ENCODE data around the gene STK16. TPM values are rescaled to one million over a fixed set of nuclear protein-coding genes. Genes with fewer than 3 reads are reported as not detected.
"Not testable (repeated sequence)": the region's sequence is repeated elsewhere in the genome, so short reads cannot be mapped to it uniquely, and the experiment has no call there.

Gene STK16
- total RNA-seq, 4 donors from 2014 or later, result 10.9 to 22.9 (median 16.1) TPM

DNA sequence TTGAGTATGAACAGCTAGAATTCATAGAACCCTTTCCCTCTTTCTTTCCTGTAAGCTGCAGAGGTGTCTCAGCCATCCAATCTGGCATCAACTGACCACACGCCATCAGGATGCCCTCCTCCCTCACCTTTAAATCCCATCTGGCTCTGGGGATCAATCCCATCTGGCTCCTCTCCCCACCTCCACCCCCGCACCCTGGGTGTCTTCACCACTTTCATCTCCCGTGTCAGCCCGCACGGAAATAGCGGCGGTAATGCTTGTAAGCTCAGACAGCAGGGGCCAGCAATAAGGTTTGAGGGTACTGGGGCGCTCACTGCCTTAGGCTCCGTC is 7.3 kb downstream of the STK16 start:
- no peak for DNase-seq (ENCODE audit: low spot score in 2 of 2)
- 9% methylated on average over 9 of the region's 9 CpGs for WGBS
- Histone ChIP-seq H3K36me3 (peaks cover 19% of the 10 kb centered on the region), H3K9me3 (no peaks in the 10 kb centered on the region), H3K27ac (peak overlapping the region; percentile 83), H3K27me3 (no peaks in the 10 kb centered on the region), H3K4me1 (peaks cover 74% of the 10 kb centered on the region), H3K4me3 (peak overlapping the region; percentile 66)
- TF ChIP-seq EP300 (IDR thresholded peaks at IDR 0.05) (no peak), POLR2AphosphoS5 (IDR thresholded peaks at IDR 0.05) (no peak), POLR2A (IDR thresholded peaks at IDR 0.05) (no peak)
- TF ChIP-seq, protein P1, sequence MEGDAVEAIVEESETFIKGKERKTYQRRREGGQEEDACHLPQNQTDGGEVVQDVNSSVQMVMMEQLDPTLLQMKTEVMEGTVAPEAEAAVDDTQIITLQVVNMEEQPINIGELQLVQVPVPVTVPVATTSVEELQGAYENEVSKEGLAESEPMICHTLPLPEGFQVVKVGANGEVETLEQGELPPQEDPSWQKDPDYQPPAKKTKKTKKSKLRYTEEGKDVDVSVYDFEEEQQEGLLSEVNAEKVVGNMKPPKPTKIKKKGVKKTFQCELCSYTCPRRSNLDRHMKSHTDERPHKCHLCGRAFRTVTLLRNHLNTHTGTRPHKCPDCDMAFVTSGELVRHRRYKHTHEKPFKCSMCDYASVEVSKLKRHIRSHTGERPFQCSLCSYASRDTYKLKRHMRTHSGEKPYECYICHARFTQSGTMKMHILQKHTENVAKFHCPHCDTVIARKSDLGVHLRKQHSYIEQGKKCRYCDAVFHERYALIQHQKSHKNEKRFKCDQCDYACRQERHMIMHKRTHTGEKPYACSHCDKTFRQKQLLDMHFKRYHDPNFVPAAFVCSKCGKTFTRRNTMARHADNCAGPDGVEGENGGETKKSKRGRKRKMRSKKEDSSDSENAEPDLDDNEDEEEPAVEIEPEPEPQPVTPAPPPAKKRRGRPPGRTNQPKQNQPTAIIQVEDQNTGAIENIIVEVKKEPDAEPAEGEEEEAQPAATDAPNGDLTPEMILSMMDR (IDR thresholded peaks at IDR 0.05), result no peak

GRCh38 chr2:219252900-219253752 is 7.8 kb downstream of the STK16 start, which contains the start of gene TUBA4B:
Gene TUBA4B (plus strand): TSS chr2:219253243. CDS start chr2:219253408, 165 bp downstream.
- Histone ChIP-seq H3K4me1 (peaks cover 68% of the 10 kb centered on the region), H3K27ac (peak within 1 kb of the TSS; percentile 83), H3K4me3 (peak within 1 kb of the TSS; percentile 66), H3K9me3 (no peaks in the 10 kb centered on the region), H3K36me3 (peaks cover 13% of the 10 kb centered on the region), H3K27me3 (no peaks in the 10 kb centered on the region)
- DNase-seq (ENCODE audit: low spot score in 2 of 2), result no peak
- TF ChIP-seq POLR2AphosphoS5 (IDR thresholded peaks at IDR 0.05) (no peak), POLR2A (IDR thresholded peaks at IDR 0.05) (no peak), EP300 (IDR thresholded peaks at IDR 0.05) (no peak)
- TF ChIP-seq, protein P1 (IDR thresholded peaks at IDR 0.05), result no peak
- 0% methylated on average over 21 of the region's 49 CpGs for WGBS

GRCh38 chr2:219253753-219254589 is 8.7 kb downstream of the STK16 start, which contains the start of gene TUBA4A:
Gene TUBA4A (minus strand): TSS chr2:219253918. CDS start chr2:219253858, 60 bp downstream.
- under 1% methylated on average over 41 of the region's 76 CpGs for WGBS
- peak; percentile 87 to 91 for DNase-seq (ENCODE audit: low spot score in 2 of 2)
- Histone ChIP-seq H3K36me3 (peaks cover 10% of the 10 kb centered on the region), H3K9me3 (no peaks in the 10 kb centered on the region), H3K4me3 (peak within 1 kb of the TSS; percentile 66), H3K27ac (peak within 1 kb of the TSS; percentile 83), H3K4me1 (peaks cover 60% of the 10 kb centered on the region), H3K27me3 (no peaks in the 10 kb centered on the region)
- TF ChIP-seq POLR2A (IDR thresholded peaks at IDR 0.05), result peak; percentile 73 to 84
- TF ChIP-seq EP300 (IDR thresholded peaks at IDR 0.05), result no peak
- TF ChIP-seq POLR2AphosphoS5 (IDR thresholded peaks at IDR 0.05), result peak in 2 of 3 donors; percentile 0 to 90
- TF ChIP-seq, protein P1 (IDR thresholded peaks at IDR 0.05), result no peak

- Histone ChIP-seq H3K27me3 (no peaks in the 10 kb centered on the region), H3K27ac (peak overlapping the region; percentile 83), H3K4me3 (peak overlapping the region; percentile 66), H3K4me1 (peaks cover 53% of the 10 kb centered on the region), H3K9me3 (no peaks in the 10 kb centered on the region), H3K36me3 (peaks cover 10% of the 10 kb centered on the region)
- no peak for DNase-seq (ENCODE audit: low spot score in 2 of 2)
- 20% methylated on average over 12 of the region's 12 CpGs for WGBS
- TF ChIP-seq, protein P1 (IDR thresholded peaks at IDR 0.05), result no peak
- TF ChIP-seq EP300 (IDR thresholded peaks at IDR 0.05) (no peak), POLR2A (IDR thresholded peaks at IDR 0.05) (no peak), POLR2AphosphoS5 (IDR thresholded peaks at IDR 0.05) (no peak)
Measured at GRCh38 chr2:219254590-219255201, 9.4 kb downstream of the STK16 start.

- not testable (repeated sequence) for DNase-seq (ENCODE audit: low spot score in 2 of 2); H3K36me3 ChIP-seq; H3K4me3 ChIP-seq; H3K27me3 ChIP-seq; H3K9me3 ChIP-seq; H3K27ac ChIP-seq
- 91% methylated on average over 10 of the region's 10 CpGs for WGBS
- H3K4me1 ChIP-seq, result peaks cover 15% of the 10 kb centered on the region
Measured at GRCh38 chr2:219258942-219259341, 13.7 kb downstream of the STK16 start.

Measured in suprapubic skin (tissue), 4 donors.